Stimulated activated CD8-positive, alpha-beta memory T cell treated with anti-CD3 and anti-CD28 coated beads, Interleukin-7, amount 100 ng/mL, for 48 hours (primary cell): Measurements from ENCODE around the gene HOXB9.

Experiments
- DNase-seq, 2 donors: peaks; one replicate each; pipeline ENCODE4 v3.0.0-alpha.2; 2020; ENCODE audit warnings: low read depth in 1 of 2; ENCODE audit errors: extremely low read depth in 1 of 2

The HOXB9 gene

DNA sequence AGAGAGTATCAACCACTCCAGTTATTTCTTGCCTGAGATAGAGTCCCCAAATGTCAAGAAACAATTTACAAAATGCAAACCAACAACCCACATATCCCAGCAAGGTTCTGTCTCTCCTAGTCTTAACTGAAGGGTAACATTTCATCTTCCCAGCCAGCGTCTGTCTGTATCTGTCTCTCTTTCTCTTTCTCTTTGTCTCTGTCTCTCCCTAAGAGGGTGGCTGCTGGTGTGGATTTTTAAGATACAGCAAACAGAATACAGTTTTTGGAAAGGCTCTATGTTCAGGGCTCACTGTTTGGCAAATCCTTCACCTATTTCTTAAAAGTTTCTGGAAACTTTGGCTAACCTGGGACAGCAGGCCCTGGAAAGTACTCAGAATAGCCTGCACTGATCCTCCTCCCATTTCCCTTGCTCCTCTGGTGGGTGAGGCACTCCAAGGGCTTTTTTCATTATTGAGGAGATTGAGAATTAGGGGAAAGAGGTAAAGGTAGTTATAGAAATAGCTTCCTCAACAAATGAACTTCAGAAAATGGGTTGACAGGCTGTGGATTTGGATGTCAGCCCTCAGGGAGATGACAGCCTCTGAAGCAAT, 54.2 kb downstream of the HOXB9 start:
- DNase-seq: no peak
